Stimulated activated memory B cell treated with anti-CD40 and anti-IgM and Interleukin-4, amounts not matched to agents 10 μg/mL and 1 μg/mL and 100 μg/mL, for 72 hours (primary cell): ENCODE results near the gene GHR.

Source experiments
- ATAC-seq: fragments of 150-1000 bp; cut with Tn5 transposase; 2 replicates; pipeline ENCODE4 v1.10.0; 2021
- H3K27ac Mint-ChIP-seq: one replicate; pipeline ENCODE4 v1.8.0; 2022; ENCODE audit warnings: mild to moderate bottlenecking, mixed read lengths
- H3K27me3 Mint-ChIP-seq: one replicate; pipeline ENCODE4 v1.8.0; 2022; ENCODE audit warnings: mixed read lengths
- H3K36me3 Mint-ChIP-seq: one replicate; pipeline ENCODE4 v1.8.0; 2022; ENCODE audit warnings: mixed read lengths
- H3K4me1 Mint-ChIP-seq: one replicate; pipeline ENCODE4 v1.8.0; 2022; ENCODE audit warnings: mixed read lengths
- H3K4me3 Mint-ChIP-seq: one replicate; pipeline ENCODE4 v1.8.0; 2022; ENCODE audit warnings: mild to moderate bottlenecking, moderate library complexity, mixed read lengths
- H3K9me3 Mint-ChIP-seq: one replicate; pipeline ENCODE4 v1.8.0; 2022; ENCODE audit warnings: mixed read lengths

GHR gene

GRCh38 chr5:42494414-42494813 is 71.2 kb downstream of the GHR start:
- Mint-ChIP-seq H3K36me3 (no peaks in the 10 kb centered on the region), H3K4me3 (no peak overlapping the region), H3K27me3 (peaks cover under 1% of the 10 kb centered on the region), H3K4me1 (no peaks in the 10 kb centered on the region), H3K9me3 (no peaks in the 10 kb centered on the region), H3K27ac (no peak overlapping the region)
- ATAC-seq: no peak

- Mint-ChIP-seq H3K4me1 (no peaks in the 10 kb centered on the region), H3K9me3 (no peaks in the 10 kb centered on the region), H3K4me3 (no peak overlapping the region), H3K27ac (no peak overlapping the region), H3K36me3 (no peaks in the 10 kb centered on the region), H3K27me3 (no peaks in the 10 kb centered on the region)
- no peak for ATAC-seq
Observed at GRCh38 chr5:42495914-42496313, 72.7 kb downstream of the GHR start.

- Mint-ChIP-seq H3K9me3 (no peaks in the 10 kb centered on the region), H3K4me3 (no peak overlapping the region), H3K27ac (no peak overlapping the region), H3K4me1 (no peaks in the 10 kb centered on the region), H3K36me3 (no peaks in the 10 kb centered on the region), H3K27me3 (no peaks in the 10 kb centered on the region)
- ATAC-seq: no peak
Observed at GRCh38 chr5:42496397-42497156, 73.3 kb downstream of the GHR start.

GRCh38 chr5:42498000-42498399 is 74.8 kb downstream of the GHR start:
- no peaks in the 10 kb centered on the region for H3K9me3 Mint-ChIP-seq

GRCh38 chr5:42499016-42499415 is 75.8 kb downstream of the GHR start:
- no peaks in the 10 kb centered on the region for H3K9me3 Mint-ChIP-seq
- no peak for ATAC-seq
- no peaks in the 10 kb centered on the region for H3K36me3 Mint-ChIP-seq
- no peak overlapping the region for H3K4me3 Mint-ChIP-seq
- no peaks in the 10 kb centered on the region for H3K4me1 Mint-ChIP-seq
- H3K27ac Mint-ChIP-seq: no peak overlapping the region
- no peaks in the 10 kb centered on the region for H3K27me3 Mint-ChIP-seq

More at GRCh38 chr5:42498000-42498399, 74.8 kb downstream of the GHR start:
- H3K36me3 Mint-ChIP-seq: no peaks in the 10 kb centered on the region
- no peaks in the 10 kb centered on the region for H3K4me1 Mint-ChIP-seq
- H3K27ac Mint-ChIP-seq: no peak overlapping the region
- ATAC-seq: no peak
- H3K4me3 Mint-ChIP-seq: no peak overlapping the region
- no peaks in the 10 kb centered on the region for H3K27me3 Mint-ChIP-seq

GRCh38 chr5:42500003-42500599 is 76.9 kb downstream of the GHR start:
- no peaks in the 10 kb centered on the region for H3K36me3 Mint-ChIP-seq
- H3K27me3 Mint-ChIP-seq: no peaks in the 10 kb centered on the region
- no peaks in the 10 kb centered on the region for H3K4me1 Mint-ChIP-seq
- no peak for ATAC-seq
- H3K9me3 Mint-ChIP-seq: no peaks in the 10 kb centered on the region
- no peak overlapping the region for H3K4me3 Mint-ChIP-seq
- H3K27ac Mint-ChIP-seq: no peak overlapping the region

GRCh38 chr5:42502613-42503470 is 79.6 kb downstream of the GHR start:
- no peak overlapping the region for H3K4me3 Mint-ChIP-seq
- no peak for ATAC-seq
- no peaks in the 10 kb centered on the region for H3K27me3 Mint-ChIP-seq
- no peak overlapping the region for H3K27ac Mint-ChIP-seq
- H3K9me3 Mint-ChIP-seq: no peaks in the 10 kb centered on the region
- no peaks in the 10 kb centered on the region for H3K36me3 Mint-ChIP-seq
- H3K4me1 Mint-ChIP-seq: no peaks in the 10 kb centered on the region

- Mint-ChIP-seq H3K36me3 (no peaks in the 10 kb centered on the region), H3K27ac (no peak overlapping the region), H3K4me1 (no peaks in the 10 kb centered on the region), H3K4me3 (no peak overlapping the region), H3K27me3 (no peaks in the 10 kb centered on the region), H3K9me3 (no peaks in the 10 kb centered on the region)
- no peak for ATAC-seq
Observed at GRCh38 chr5:42506662-42507061, 83.4 kb downstream of the GHR start.

- Mint-ChIP-seq H3K4me3 (no peak overlapping the region), H3K4me1 (no peaks in the 10 kb centered on the region), H3K9me3 (no peaks in the 10 kb centered on the region), H3K27ac (no peak overlapping the region), H3K36me3 (no peaks in the 10 kb centered on the region), H3K27me3 (no peaks in the 10 kb centered on the region)
- ATAC-seq: no peak
Observed at GRCh38 chr5:42507451-42508097, 84.3 kb downstream of the GHR start.

GRCh38 chr5:42513246-42513645 is 90.0 kb downstream of the GHR start:
- Mint-ChIP-seq H3K4me1 (no peaks in the 10 kb centered on the region), H3K27ac (no peak overlapping the region), H3K4me3 (no peak overlapping the region), H3K36me3 (no peaks in the 10 kb centered on the region), H3K9me3 (no peaks in the 10 kb centered on the region), H3K27me3 (no peaks in the 10 kb centered on the region)
- ATAC-seq: no peak

GRCh38 chr5:42514754-42515153 is 91.5 kb downstream of the GHR start:
- no peaks in the 10 kb centered on the region for H3K27me3 Mint-ChIP-seq
- H3K9me3 Mint-ChIP-seq: no peaks in the 10 kb centered on the region
- no peaks in the 10 kb centered on the region for H3K36me3 Mint-ChIP-seq
- ATAC-seq: no peak
- H3K27ac Mint-ChIP-seq: no peak overlapping the region
- no peaks in the 10 kb centered on the region for H3K4me1 Mint-ChIP-seq
- H3K4me3 Mint-ChIP-seq: no peak overlapping the region

- H3K27me3 Mint-ChIP-seq: no peaks in the 10 kb centered on the region
- no peak overlapping the region for H3K27ac Mint-ChIP-seq
Observed at GRCh38 chr5:42515504-42515903, 92.3 kb downstream of the GHR start.

GRCh38 chr5:42516282-42517042 is 93.2 kb downstream of the GHR start:
- H3K36me3 Mint-ChIP-seq: no peaks in the 10 kb centered on the region
- no peaks in the 10 kb centered on the region for H3K27me3 Mint-ChIP-seq
- H3K27ac Mint-ChIP-seq: no peak overlapping the region
- no peak overlapping the region for H3K4me3 Mint-ChIP-seq
- no peaks in the 10 kb centered on the region for H3K9me3 Mint-ChIP-seq
- no peak for ATAC-seq
- H3K4me1 Mint-ChIP-seq: no peaks in the 10 kb centered on the region

More at GRCh38 chr5:42515504-42515903, 92.3 kb downstream of the GHR start:
- no peak for ATAC-seq
- Mint-ChIP-seq H3K4me3 (no peak overlapping the region), H3K36me3 (no peaks in the 10 kb centered on the region), H3K9me3 (no peaks in the 10 kb centered on the region), H3K4me1 (no peaks in the 10 kb centered on the region)

- no peaks in the 10 kb centered on the region for H3K4me1 Mint-ChIP-seq
- no peaks in the 10 kb centered on the region for H3K9me3 Mint-ChIP-seq
- H3K4me3 Mint-ChIP-seq: no peak overlapping the region
- H3K36me3 Mint-ChIP-seq: no peaks in the 10 kb centered on the region
- H3K27ac Mint-ChIP-seq: no peak overlapping the region
- no peak for ATAC-seq
- H3K27me3 Mint-ChIP-seq: no peaks in the 10 kb centered on the region
Observed at GRCh38 chr5:42517164-42517563, 93.9 kb downstream of the GHR start.
